WTC11 (cell line): ENCODE results near the gene ATP2B2. TPM values are rescaled to one million over a fixed set of nuclear protein-coding genes. Genes with fewer than 3 reads are reported as not detected.

Source experiments
- ATAC-seq: fragments of 200-7000 bp; cut with Tn5 transposase; 2 replicates; pipeline ENCODE4 v1.10.0; 2021; ENCODE audit warnings: mild to moderate bottlenecking, moderate library complexity
- CTCF ChIA-PET: fragments of 300-600 bp; sonication (Branson Sonifier 250); formaldehyde crosslinking; loops from one replicate; lab custom pipeline; 2021; ENCODE audit warnings: antibody characterized with exemption; lab: Charles Lee
- POLR2A ChIA-PET: fragments of 350-600 bp; sonication (Branson Sonifier 250); formaldehyde crosslinking; loops from one replicate; lab custom pipeline; 2021; ENCODE audit warnings: antibody characterized with exemption; lab: Charles Lee
- DNase-seq: peaks from one replicate; pipeline ENCODE4 v3.0.0; 2021; ENCODE audit warnings: low spot score
- H3K27ac Mint-ChIP-seq: 2 replicates; pipeline ENCODE4 v1.8.0; 2021; ENCODE audit warnings: mixed read lengths
- H3K27me3 Mint-ChIP-seq: 2 replicates; pipeline ENCODE4 v1.8.0; 2021; ENCODE audit warnings: low read depth, mild to moderate bottlenecking, moderate library complexity, mixed read lengths
- H3K36me3 Mint-ChIP-seq: 2 replicates; pipeline ENCODE4 v1.8.0; 2021; ENCODE audit warnings: mixed read lengths
- H3K4me1 Mint-ChIP-seq: 2 replicates; pipeline ENCODE4 v1.8.0; 2022; ENCODE audit warnings: mixed read lengths
- H3K4me3 Mint-ChIP-seq: 2 replicates; pipeline ENCODE4 v1.8.0; 2021; ENCODE audit warnings: mild to moderate bottlenecking, moderate library complexity, mixed read lengths
- H3K9me3 Mint-ChIP-seq: 2 replicates; pipeline ENCODE4 v1.8.0; 2021; ENCODE audit warnings: mixed read lengths
- CBFB ChIP-seq: sonication (generic); formaldehyde crosslinking; IDR thresholded peaks from 2 replicates; pipeline ENCODE4 v1.8.1; 2022; ENCODE audit warnings: mild to moderate bottlenecking, low read depth, missing genetic modification reagents
- ELF4 ChIP-seq: sonication (generic); formaldehyde crosslinking; IDR thresholded peaks from 2 replicates; pipeline ENCODE4 v1.8.1; 2022; ENCODE audit warnings: low read depth, mild to moderate bottlenecking, moderate library complexity, missing genetic modification reagents
- FOXK1 ChIP-seq: sonication (generic); formaldehyde crosslinking; IDR thresholded peaks from 2 replicates; pipeline ENCODE4 v1.8.0; 2022; ENCODE audit warnings: mild to moderate bottlenecking, moderate library complexity, missing genetic modification reagents
- FOXP1 ChIP-seq: sonication (generic); formaldehyde crosslinking; IDR thresholded peaks from 2 replicates; pipeline ENCODE4 v1.8.0; 2022; ENCODE audit warnings: missing genetic modification reagents, mild to moderate bottlenecking, moderate library complexity, borderline replicate concordance
- GABPB1 ChIP-seq: sonication (generic); formaldehyde crosslinking; IDR thresholded peaks from 2 replicates; pipeline ENCODE4 v1.8.1; 2023; ENCODE audit warnings: mild to moderate bottlenecking, missing genetic modification reagents
- GTF2I ChIP-seq: fragments of 250-450 bp; sonication (Bioruptor Pico); conservative IDR thresholded peaks from 2 replicates; pipeline ENCODE4 v1.4.0; 2021; ENCODE audit warnings: mild to moderate bottlenecking
- JUN ChIP-seq: sonication (generic); formaldehyde crosslinking; IDR thresholded peaks from 2 replicates; pipeline ENCODE4 v1.8.0; 2023; ENCODE audit warnings: mild to moderate bottlenecking, missing genetic modification reagents
- KAT7 ChIP-seq: sonication (generic); formaldehyde crosslinking; IDR thresholded peaks from 2 replicates; pipeline ENCODE4 v1.8.1; 2023; ENCODE audit warnings: missing genetic modification reagents, mild to moderate bottlenecking, borderline replicate concordance
- MXD4 ChIP-seq: fragments of 250-450 bp; sonication (Bioruptor Pico); IDR thresholded peaks from 2 replicates; pipeline ENCODE4 v1.8.0; 2021; ENCODE audit warnings: mild to moderate bottlenecking, moderate library complexity, borderline replicate concordance
- NR1H2 ChIP-seq: sonication (generic); formaldehyde crosslinking; IDR thresholded peaks from 2 replicates; pipeline ENCODE4 v1.9.0; 2021; ENCODE audit warnings: mild to moderate bottlenecking, moderate library complexity, missing genetic modification reagents
- NR2C2 ChIP-seq: sonication (generic); formaldehyde crosslinking; IDR thresholded peaks from 2 replicates; pipeline ENCODE4 v1.8.0; 2022; ENCODE audit warnings: mild to moderate bottlenecking, missing genetic modification reagents
- SMAD4 ChIP-seq: sonication (generic); formaldehyde crosslinking; IDR thresholded peaks from 2 replicates; pipeline ENCODE4 v1.8.0; 2022; ENCODE audit warnings: mild to moderate bottlenecking, missing genetic modification reagents
- SP1 ChIP-seq: sonication (generic); formaldehyde crosslinking; conservative IDR thresholded peaks from 2 replicates; pipeline ENCODE4 v1.8.1; 2022; ENCODE audit warnings: missing genetic modification reagents
- TCF7 ChIP-seq: sonication (generic); formaldehyde crosslinking; IDR thresholded peaks from 2 replicates; pipeline ENCODE4 v1.8.0; 2022; ENCODE audit warnings: mild to moderate bottlenecking, low read depth, missing genetic modification reagents, moderate library complexity
- TEAD4 ChIP-seq: sonication (generic); formaldehyde crosslinking; IDR thresholded peaks from 2 replicates; pipeline ENCODE4 v1.8.0; 2022; ENCODE audit warnings: mild to moderate bottlenecking, missing genetic modification reagents
- ZBTB21 ChIP-seq: sonication (generic); formaldehyde crosslinking; IDR thresholded peaks from 2 replicates; pipeline ENCODE4 v1.8.1; 2023; ENCODE audit warnings: mild to moderate bottlenecking, missing genetic modification reagents, borderline replicate concordance
- ZNF396 ChIP-seq: fragments of 250-450 bp; sonication (Bioruptor Pico); IDR thresholded peaks from 2 replicates; pipeline ENCODE4 v1.8.0; 2021; ENCODE audit warnings: mild to moderate bottlenecking, moderate library complexity, borderline replicate concordance
- ZNF671 ChIP-seq: fragments of 250-450 bp; sonication (Bioruptor Pico); IDR thresholded peaks from 2 replicates; pipeline ENCODE4 v1.8.0; 2021; ENCODE audit warnings: mild to moderate bottlenecking
- total RNA-seq: library from RNA; stranded (reverse); gene quantifications from 3 replicates; pipeline ENCODE4 v1.2.3, GENCODE V29; 2021
- TF ChIP-seq, protein P1 (sequence below): sonication (generic); formaldehyde crosslinking; IDR thresholded peaks from 2 replicates; pipeline ENCODE4 v1.8.0; 2022; ENCODE audit warnings: mild to moderate bottlenecking, missing genetic modification reagents
- TF ChIP-seq, protein P2 (sequence below): sonication (generic); formaldehyde crosslinking; IDR thresholded peaks from 2 replicates; pipeline ENCODE4 v1.8.0; 2022; ENCODE audit warnings: mild to moderate bottlenecking, missing genetic modification reagents
- TF ChIP-seq, protein P3 (sequence below): sonication (generic); formaldehyde crosslinking; IDR thresholded peaks from 2 replicates; pipeline ENCODE4 v1.8.0; 2022; ENCODE audit warnings: mild to moderate bottlenecking, missing genetic modification reagents
- TF ChIP-seq, protein P4 (sequence below): sonication (generic); formaldehyde crosslinking; IDR thresholded peaks from 2 replicates; pipeline ENCODE4 v1.8.1; 2023; ENCODE audit warnings: mild to moderate bottlenecking, missing genetic modification reagents, borderline replicate concordance
- TF ChIP-seq, protein P5 (sequence below): sonication (generic); formaldehyde crosslinking; IDR thresholded peaks from 2 replicates; pipeline ENCODE4 v1.8.1; 2022; ENCODE audit warnings: low read depth, missing genetic modification reagents, borderline replicate concordance
- TF ChIP-seq, protein P6 (sequence below): sonication (generic); formaldehyde crosslinking; IDR thresholded peaks from 2 replicates; pipeline ENCODE4 v1.8.0; 2023; ENCODE audit warnings: mild to moderate bottlenecking, missing genetic modification reagents
- TF ChIP-seq, protein P7 (sequence below): fragments of 200-600 bp; IDR thresholded peaks from 2 replicates; pipeline ENCODE4 v1.8.0; 2022; ENCODE audit warnings: antibody characterized with exemption
- TF ChIP-seq, protein P8 (sequence below): sonication (generic); formaldehyde crosslinking; IDR thresholded peaks from 2 replicates; pipeline ENCODE4 v1.8.1; 2023; ENCODE audit warnings: mild to moderate bottlenecking, missing genetic modification reagents, moderate library complexity

Gene ATP2B2
- total RNA-seq, 1 experiment from 2014 or later: 0.48 TPM

DNA sequence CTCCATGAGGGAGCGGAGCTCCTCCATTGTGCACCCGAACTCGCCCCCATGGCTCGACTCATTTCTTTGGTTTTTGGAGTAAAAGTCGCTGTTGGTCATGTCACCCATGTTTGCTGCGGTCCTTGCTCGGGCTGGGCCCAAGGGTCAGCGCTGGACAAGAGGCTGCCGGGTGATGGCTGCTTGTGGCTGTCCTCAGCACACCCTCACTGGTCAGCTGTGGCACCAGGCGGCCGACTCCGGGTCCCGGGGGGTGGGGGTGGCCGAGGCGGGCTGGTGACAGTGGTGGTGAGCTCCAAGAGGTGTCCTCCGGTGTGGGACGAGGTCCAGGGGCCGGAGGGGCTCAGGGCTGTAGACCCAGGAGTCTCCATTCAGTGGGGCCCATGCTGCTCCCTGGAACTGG, 56.0 kb downstream of the ATP2B2 start:
- H3K27me3 Mint-ChIP-seq: no peaks in the 10 kb centered on the region
- TF ChIP-seq NR2C2 (no peak), ELF4 (CRISPR knock-in tag) (no peak), SMAD4 (no peak), ZBTB21 (CRISPR knock-in tag) (no peak), TCF7 (no peak), GABPB1 (no peak), SP1 (no peak), NR1H2 (CRISPR knock-in tag) (no peak), FOXP1 (CRISPR knock-in tag) (no peak), ZNF396 (CRISPR knock-in tag) (no peak), ZNF671 (CRISPR knock-in tag) (no peak), FOXK1 (CRISPR knock-in tag) (no peak), JUN (no peak), TEAD4 (CRISPR knock-in tag) (no peak)
- TF ChIP-seq, protein P1, sequence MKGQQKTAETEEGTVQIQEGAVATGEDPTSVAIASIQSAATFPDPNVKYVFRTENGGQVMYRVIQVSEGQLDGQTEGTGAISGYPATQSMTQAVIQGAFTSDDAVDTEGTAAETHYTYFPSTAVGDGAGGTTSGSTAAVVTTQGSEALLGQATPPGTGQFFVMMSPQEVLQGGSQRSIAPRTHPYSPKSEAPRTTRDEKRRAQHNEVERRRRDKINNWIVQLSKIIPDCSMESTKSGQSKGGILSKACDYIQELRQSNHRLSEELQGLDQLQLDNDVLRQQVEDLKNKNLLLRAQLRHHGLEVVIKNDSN (CRISPR knock-in tag): no peak
- TF ChIP-seq, protein P2, sequence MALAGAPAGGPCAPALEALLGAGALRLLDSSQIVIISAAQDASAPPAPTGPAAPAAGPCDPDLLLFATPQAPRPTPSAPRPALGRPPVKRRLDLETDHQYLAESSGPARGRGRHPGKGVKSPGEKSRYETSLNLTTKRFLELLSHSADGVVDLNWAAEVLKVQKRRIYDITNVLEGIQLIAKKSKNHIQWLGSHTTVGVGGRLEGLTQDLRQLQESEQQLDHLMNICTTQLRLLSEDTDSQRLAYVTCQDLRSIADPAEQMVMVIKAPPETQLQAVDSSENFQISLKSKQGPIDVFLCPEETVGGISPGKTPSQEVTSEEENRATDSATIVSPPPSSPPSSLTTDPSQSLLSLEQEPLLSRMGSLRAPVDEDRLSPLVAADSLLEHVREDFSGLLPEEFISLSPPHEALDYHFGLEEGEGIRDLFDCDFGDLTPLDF (CRISPR knock-in tag): no peak
- CTCF ChIA-PET: no interaction called here

DNA sequence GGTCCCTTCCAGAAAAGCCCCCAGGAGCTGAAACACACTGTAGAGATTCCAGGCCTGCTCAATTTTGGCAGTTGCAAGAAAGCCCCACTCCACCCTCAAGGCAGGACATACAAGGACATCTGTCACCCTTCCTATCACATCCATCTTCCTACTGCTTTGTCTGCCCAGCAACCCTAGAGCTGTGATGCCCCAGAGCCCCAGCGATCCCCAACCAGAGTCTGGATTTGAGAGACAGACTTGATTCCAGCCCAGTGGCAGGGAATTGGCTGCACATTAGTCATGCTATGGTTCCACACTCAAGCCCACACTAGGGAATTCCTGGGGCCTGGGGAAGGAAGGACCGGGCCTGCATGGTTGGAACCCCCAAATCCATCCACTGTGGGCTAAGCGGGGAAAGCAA, 56.8 kb downstream of the ATP2B2 start:
- POLR2A ChIA-PET: no interaction called here
- CTCF ChIA-PET: no interaction called here
- no peaks in the 10 kb centered on the region for H3K9me3 Mint-ChIP-seq
- TF ChIP-seq, protein P3, sequence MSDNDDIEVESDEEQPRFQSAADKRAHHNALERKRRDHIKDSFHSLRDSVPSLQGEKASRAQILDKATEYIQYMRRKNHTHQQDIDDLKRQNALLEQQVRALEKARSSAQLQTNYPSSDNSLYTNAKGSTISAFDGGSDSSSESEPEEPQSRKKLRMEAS: no peak
- TF ChIP-seq GTF2I (CRISPR knock-in tag) (no peak), ZNF671 (CRISPR knock-in tag) (no peak), CBFB (CRISPR knock-in tag) (no peak), KAT7 (CRISPR knock-in tag) (no peak), MXD4 (CRISPR knock-in tag) (no peak)
- TF ChIP-seq, protein P4, sequence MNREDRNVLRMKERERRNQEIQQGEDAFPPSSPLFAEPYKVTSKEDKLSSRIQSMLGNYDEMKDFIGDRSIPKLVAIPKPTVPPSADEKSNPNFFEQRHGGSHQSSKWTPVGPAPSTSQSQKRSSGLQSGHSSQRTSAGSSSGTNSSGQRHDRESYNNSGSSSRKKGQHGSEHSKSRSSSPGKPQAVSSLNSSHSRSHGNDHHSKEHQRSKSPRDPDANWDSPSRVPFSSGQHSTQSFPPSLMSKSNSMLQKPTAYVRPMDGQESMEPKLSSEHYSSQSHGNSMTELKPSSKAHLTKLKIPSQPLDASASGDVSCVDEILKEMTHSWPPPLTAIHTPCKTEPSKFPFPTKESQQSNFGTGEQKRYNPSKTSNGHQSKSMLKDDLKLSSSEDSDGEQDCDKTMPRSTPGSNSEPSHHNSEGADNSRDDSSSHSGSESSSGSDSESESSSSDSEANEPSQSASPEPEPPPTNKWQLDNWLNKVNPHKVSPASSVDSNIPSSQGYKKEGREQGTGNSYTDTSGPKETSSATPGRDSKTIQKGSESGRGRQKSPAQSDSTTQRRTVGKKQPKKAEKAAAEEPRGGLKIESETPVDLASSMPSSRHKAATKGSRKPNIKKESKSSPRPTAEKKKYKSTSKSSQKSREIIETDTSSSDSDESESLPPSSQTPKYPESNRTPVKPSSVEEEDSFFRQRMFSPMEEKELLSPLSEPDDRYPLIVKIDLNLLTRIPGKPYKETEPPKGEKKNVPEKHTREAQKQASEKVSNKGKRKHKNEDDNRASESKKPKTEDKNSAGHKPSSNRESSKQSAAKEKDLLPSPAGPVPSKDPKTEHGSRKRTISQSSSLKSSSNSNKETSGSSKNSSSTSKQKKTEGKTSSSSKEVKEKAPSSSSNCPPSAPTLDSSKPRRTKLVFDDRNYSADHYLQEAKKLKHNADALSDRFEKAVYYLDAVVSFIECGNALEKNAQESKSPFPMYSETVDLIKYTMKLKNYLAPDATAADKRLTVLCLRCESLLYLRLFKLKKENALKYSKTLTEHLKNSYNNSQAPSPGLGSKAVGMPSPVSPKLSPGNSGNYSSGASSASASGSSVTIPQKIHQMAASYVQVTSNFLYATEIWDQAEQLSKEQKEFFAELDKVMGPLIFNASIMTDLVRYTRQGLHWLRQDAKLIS (CRISPR knock-in tag): no peak
- TF ChIP-seq, protein P5, sequence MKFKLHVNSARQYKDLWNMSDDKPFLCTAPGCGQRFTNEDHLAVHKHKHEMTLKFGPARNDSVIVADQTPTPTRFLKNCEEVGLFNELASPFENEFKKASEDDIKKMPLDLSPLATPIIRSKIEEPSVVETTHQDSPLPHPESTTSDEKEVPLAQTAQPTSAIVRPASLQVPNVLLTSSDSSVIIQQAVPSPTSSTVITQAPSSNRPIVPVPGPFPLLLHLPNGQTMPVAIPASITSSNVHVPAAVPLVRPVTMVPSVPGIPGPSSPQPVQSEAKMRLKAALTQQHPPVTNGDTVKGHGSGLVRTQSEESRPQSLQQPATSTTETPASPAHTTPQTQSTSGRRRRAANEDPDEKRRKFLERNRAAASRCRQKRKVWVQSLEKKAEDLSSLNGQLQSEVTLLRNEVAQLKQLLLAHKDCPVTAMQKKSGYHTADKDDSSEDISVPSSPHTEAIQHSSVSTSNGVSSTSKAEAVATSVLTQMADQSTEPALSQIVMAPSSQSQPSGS (CRISPR knock-in tag): no peak
- TF ChIP-seq, protein P6, sequence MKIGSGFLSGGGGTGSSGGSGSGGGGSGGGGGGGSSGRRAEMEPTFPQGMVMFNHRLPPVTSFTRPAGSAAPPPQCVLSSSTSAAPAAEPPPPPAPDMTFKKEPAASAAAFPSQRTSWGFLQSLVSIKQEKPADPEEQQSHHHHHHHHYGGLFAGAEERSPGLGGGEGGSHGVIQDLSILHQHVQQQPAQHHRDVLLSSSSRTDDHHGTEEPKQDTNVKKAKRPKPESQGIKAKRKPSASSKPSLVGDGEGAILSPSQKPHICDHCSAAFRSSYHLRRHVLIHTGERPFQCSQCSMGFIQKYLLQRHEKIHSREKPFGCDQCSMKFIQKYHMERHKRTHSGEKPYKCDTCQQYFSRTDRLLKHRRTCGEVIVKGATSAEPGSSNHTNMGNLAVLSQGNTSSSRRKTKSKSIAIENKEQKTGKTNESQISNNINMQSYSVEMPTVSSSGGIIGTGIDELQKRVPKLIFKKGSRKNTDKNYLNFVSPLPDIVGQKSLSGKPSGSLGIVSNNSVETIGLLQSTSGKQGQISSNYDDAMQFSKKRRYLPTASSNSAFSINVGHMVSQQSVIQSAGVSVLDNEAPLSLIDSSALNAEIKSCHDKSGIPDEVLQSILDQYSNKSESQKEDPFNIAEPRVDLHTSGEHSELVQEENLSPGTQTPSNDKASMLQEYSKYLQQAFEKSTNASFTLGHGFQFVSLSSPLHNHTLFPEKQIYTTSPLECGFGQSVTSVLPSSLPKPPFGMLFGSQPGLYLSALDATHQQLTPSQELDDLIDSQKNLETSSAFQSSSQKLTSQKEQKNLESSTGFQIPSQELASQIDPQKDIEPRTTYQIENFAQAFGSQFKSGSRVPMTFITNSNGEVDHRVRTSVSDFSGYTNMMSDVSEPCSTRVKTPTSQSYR: no peak
- TF ChIP-seq, protein P7, sequence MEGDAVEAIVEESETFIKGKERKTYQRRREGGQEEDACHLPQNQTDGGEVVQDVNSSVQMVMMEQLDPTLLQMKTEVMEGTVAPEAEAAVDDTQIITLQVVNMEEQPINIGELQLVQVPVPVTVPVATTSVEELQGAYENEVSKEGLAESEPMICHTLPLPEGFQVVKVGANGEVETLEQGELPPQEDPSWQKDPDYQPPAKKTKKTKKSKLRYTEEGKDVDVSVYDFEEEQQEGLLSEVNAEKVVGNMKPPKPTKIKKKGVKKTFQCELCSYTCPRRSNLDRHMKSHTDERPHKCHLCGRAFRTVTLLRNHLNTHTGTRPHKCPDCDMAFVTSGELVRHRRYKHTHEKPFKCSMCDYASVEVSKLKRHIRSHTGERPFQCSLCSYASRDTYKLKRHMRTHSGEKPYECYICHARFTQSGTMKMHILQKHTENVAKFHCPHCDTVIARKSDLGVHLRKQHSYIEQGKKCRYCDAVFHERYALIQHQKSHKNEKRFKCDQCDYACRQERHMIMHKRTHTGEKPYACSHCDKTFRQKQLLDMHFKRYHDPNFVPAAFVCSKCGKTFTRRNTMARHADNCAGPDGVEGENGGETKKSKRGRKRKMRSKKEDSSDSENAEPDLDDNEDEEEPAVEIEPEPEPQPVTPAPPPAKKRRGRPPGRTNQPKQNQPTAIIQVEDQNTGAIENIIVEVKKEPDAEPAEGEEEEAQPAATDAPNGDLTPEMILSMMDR: no peak
- TF ChIP-seq, protein P8, sequence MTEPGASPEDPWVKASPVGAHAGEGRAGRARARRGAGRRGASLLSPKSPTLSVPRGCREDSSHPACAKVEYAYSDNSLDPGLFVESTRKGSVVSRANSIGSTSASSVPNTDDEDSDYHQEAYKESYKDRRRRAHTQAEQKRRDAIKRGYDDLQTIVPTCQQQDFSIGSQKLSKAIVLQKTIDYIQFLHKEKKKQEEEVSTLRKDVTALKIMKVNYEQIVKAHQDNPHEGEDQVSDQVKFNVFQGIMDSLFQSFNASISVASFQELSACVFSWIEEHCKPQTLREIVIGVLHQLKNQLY: no peak

More for the DNA sequence above, 56.0 kb downstream of the ATP2B2 start:
- Mint-ChIP-seq H3K4me1 (peaks cover 4% of the 10 kb centered on the region), H3K4me3 (no peak overlapping the region), H3K36me3 (no peaks in the 10 kb centered on the region), H3K27ac (no peak overlapping the region), H3K9me3 (no peaks in the 10 kb centered on the region)
- DNase-seq (no peak), ATAC-seq (no peak)
- POLR2A ChIA-PET: no interaction called here

More for the DNA sequence above, 56.8 kb downstream of the ATP2B2 start:
- no peak for DNase-seq
- H3K36me3 Mint-ChIP-seq: no peaks in the 10 kb centered on the region
- peaks cover 4% of the 10 kb centered on the region for H3K4me1 Mint-ChIP-seq
- H3K27me3 Mint-ChIP-seq: no peaks in the 10 kb centered on the region
- no peak overlapping the region for H3K27ac Mint-ChIP-seq
- no peak overlapping the region for H3K4me3 Mint-ChIP-seq
- no peak for ATAC-seq
